ENCODE results near the gene SLC12A3.
"Not testable (repeated sequence)": the region's sequence is repeated elsewhere in the genome, so short reads cannot be mapped to it uniquely, and the experiment has no call there.

DNA sequence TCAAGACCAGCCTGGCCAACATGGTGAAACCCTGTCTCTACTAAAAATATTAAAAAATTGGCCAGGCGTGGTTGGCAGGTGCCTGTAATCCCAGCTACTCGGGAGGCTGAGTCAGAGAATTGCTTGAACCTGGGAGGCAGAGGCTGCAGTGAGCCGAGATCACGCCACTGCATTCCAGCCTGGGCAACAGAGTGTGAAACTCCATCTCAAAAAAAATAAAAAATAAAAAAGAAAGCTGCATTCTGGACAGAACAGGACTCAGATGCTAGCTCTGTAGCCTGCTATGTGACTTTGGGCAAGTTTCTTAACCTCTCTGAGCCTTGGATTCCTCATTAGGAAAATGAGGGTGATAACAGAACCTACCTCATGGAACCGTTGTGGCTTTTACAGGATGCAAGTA is 3.8 kb downstream of the SLC12A3 start:
- TF ChIP-seq, protein P1, sequence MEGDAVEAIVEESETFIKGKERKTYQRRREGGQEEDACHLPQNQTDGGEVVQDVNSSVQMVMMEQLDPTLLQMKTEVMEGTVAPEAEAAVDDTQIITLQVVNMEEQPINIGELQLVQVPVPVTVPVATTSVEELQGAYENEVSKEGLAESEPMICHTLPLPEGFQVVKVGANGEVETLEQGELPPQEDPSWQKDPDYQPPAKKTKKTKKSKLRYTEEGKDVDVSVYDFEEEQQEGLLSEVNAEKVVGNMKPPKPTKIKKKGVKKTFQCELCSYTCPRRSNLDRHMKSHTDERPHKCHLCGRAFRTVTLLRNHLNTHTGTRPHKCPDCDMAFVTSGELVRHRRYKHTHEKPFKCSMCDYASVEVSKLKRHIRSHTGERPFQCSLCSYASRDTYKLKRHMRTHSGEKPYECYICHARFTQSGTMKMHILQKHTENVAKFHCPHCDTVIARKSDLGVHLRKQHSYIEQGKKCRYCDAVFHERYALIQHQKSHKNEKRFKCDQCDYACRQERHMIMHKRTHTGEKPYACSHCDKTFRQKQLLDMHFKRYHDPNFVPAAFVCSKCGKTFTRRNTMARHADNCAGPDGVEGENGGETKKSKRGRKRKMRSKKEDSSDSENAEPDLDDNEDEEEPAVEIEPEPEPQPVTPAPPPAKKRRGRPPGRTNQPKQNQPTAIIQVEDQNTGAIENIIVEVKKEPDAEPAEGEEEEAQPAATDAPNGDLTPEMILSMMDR (IDR thresholded peaks at IDR 0.05): not testable (repeated sequence)
- not testable (repeated sequence) for TF ChIP-seq POLR2A, POLR2AphosphoS5, EP300 (IDR thresholded peaks at IDR 0.05)
